Activated CD8-positive, alpha-beta memory T cell treated with anti-CD3 and anti-CD28 coated beads, Interleukin-2, amount 50 U/mL, for 1 hour (primary cell): ENCODE data around the gene MTCH1.

Experiments used
- DNase-seq: peaks from one replicate; pipeline ENCODE4 v3.0.0-alpha.2; 2020; ENCODE audit errors: extremely low read depth

MTCH1 gene

GRCh38 chr6:36970892-36971842 is 14.8 kb downstream of the MTCH1 start:
- DNase-seq, result no peak

GRCh38 chr6:36969988-36970891 is 15.8 kb downstream of the MTCH1 start:
- DNase-seq, result no peak

- DNase-seq, result no peak
Observed at GRCh38 chr6:36969240-36969691, 16.7 kb downstream of the MTCH1 start.

GRCh38 chr6:36968266-36968977 is 17.6 kb downstream of the MTCH1 start:
- DNase-seq, result no peak

GRCh38 chr6:36967757-36968156 is 18.2 kb downstream of the MTCH1 start:
- DNase-seq, result no peak

GRCh38 chr6:36967301-36967700 is 18.7 kb downstream of the MTCH1 start:
- DNase-seq, result no peak

GRCh38 chr6:36964908-36965307 is 21.1 kb downstream of the MTCH1 start:
- no peak for DNase-seq

- no peak for DNase-seq
Observed at GRCh38 chr6:36964349-36964748, 21.6 kb downstream of the MTCH1 start.

GRCh38 chr6:36963451-36964290 is 22.3 kb downstream of the MTCH1 start:
- no peak for DNase-seq

- no peak for DNase-seq
Observed at GRCh38 chr6:36962874-36963273, 23.1 kb downstream of the MTCH1 start.

- DNase-seq, result no peak
Observed at GRCh38 chr6:36961441-36962435, 24.3 kb downstream of the MTCH1 start.

GRCh38 chr6:36959555-36960250 is 26.3 kb downstream of the MTCH1 start:
- no peak for DNase-seq

- no peak for DNase-seq
Observed at GRCh38 chr6:36958775-36959554, 27.0 kb downstream of the MTCH1 start.

GRCh38 chr6:36957773-36958271 is 28.2 kb downstream of the MTCH1 start:
- no peak for DNase-seq

- DNase-seq, result no peak
Observed at GRCh38 chr6:36956446-36956820, 29.6 kb downstream of the MTCH1 start.

GRCh38 chr6:36955671-36956445 is 30.1 kb downstream of the MTCH1 start:
- DNase-seq, result no peak

- DNase-seq, result no peak
Observed at GRCh38 chr6:36955136-36955535, 30.9 kb downstream of the MTCH1 start.
